Endothelial cell of coronary artery (primary cell): ENCODE data around the gene CCDC78. TPM values are rescaled to one million over a fixed set of nuclear protein-coding genes. Genes with fewer than 3 reads are reported as not detected.

ENCODE experiments used
- total RNA-seq: library from RNA; depleted of rRNA; stranded (reverse); fragments of >200 nt; gene quantifications from 2 replicates; pipeline ENCODE4 v1.2.3, GENCODE V29; 2014

Gene CCDC78
- 0.45 and 1.1 TPM in 2 replicates for total RNA-seq

GRCh38 chr16:726438-727290 is at the start of gene CCDC78, which contains the start of gene HAGHL:
Gene CCDC78 (minus strand): TSS chr16:726443. CDS start chr16:726367, 76 bp downstream.
Gene HAGHL (plus strand): TSS chr16:727106. CDS start chr16:727510, 404 bp downstream.

GRCh38 chr16:760545-761343 is 34.5 kb upstream of the CCDC78 start, which contains the start of gene MSLN:
Gene MSLN (plus strand): TSS chr16:760734. CDS start chr16:762681, 1,947 bp downstream.

GRCh38 chr16:740764-741505 is 14.7 kb upstream of the CCDC78 start, which contains the start of gene CIAO3:
Gene CIAO3 (minus strand): TSS chr16:740997. CDS start chr16:740985, 12 bp downstream.

GRCh38 chr16:720990-721764 is 5.1 kb downstream of the CCDC78 start, which contains the start of gene ANTKMT:
Gene ANTKMT (plus strand): TSS chr16:721146. CDS start chr16:721275, 129 bp downstream.

GRCh38 chr16:714558-715476 is 11.4 kb downstream of the CCDC78 start, which contains the start of gene METRN:
Gene METRN (plus strand): TSS chr16:715118. CDS start chr16:715290, 172 bp downstream.

GRCh38 chr16:705431-706188 is 20.6 kb downstream of the CCDC78 start, which contains the start of gene FBXL16:
Gene FBXL16 (minus strand): TSS chr16:705801. CDS start chr16:697405, 8,396 bp downstream.

GRCh38 chr16:684071-684794 is 42.0 kb downstream of the CCDC78 start, which contains the start of gene JMJD8:
Gene JMJD8 (minus strand): TSS chr16:684334. CDS start chr16:684319, 15 bp downstream.

GRCh38 chr16:679814-680624 is 46.2 kb downstream of the CCDC78 start, which contains the start of gene STUB1:
Gene STUB1 (plus strand): TSS chr16:680410. CDS start chr16:680526, 116 bp downstream.

GRCh38 chr16:674968-675883 is 51.0 kb downstream of the CCDC78 start, which contains the start of gene RHBDL1:
Gene RHBDL1 (plus strand): TSS chr16:675671. CDS start chr16:675791, 120 bp downstream.

Other genes with a start within 250 kb of the CCDC78 start
- 26.4 and 38.9 TPM in 2 replicates for gene CAPN15, start 198.7 kb downstream of the CCDC78 start, total RNA-seq
- gene PRR35, start 166.0 kb downstream of the CCDC78 start, total RNA-seq: not detected in 2 replicates
- gene NHLRC4, start 159.4 kb downstream of the CCDC78 start, total RNA-seq: 1.0 and 1.3 TPM in 2 replicates
- gene PIGQ, start 156.5 kb downstream of the CCDC78 start, total RNA-seq: 24.4 and 28.9 TPM in 2 replicates
- 9.3 and 10.2 TPM in 2 replicates for gene RAB40C, start 136.4 kb downstream of the CCDC78 start, total RNA-seq
- 0.09 and 0.19 TPM in 2 replicates for gene WFIKKN1, start 95.5 kb downstream of the CCDC78 start, total RNA-seq
- gene METTL26, start 90.1 kb downstream of the CCDC78 start, total RNA-seq: 69.7 and 76.9 TPM in 2 replicates
- 16.2 and 19.2 TPM in 2 replicates for gene MCRIP2, start 84.6 kb downstream of the CCDC78 start, total RNA-seq
- gene WDR90, start 77.1 kb downstream of the CCDC78 start, total RNA-seq: 10.2 and 12.1 TPM in 2 replicates
- gene RHOT2, start 58.3 kb downstream of the CCDC78 start, total RNA-seq: 29.7 and 37.8 TPM in 2 replicates
- gene RHBDL1, start 50.8 kb downstream of the CCDC78 start, total RNA-seq: 0.36 and 0.47 TPM in 2 replicates
- 160 and 181 TPM in 2 replicates for gene STUB1, start 46.0 kb downstream of the CCDC78 start, total RNA-seq
- 24.8 and 29.7 TPM in 2 replicates for gene JMJD8, start 42.1 kb downstream of the CCDC78 start, total RNA-seq
- gene WDR24, start 36.0 kb downstream of the CCDC78 start, total RNA-seq: 2.9 and 4.3 TPM in 2 replicates
- gene FBXL16, start 20.6 kb downstream of the CCDC78 start, total RNA-seq: under 0.01 and 0.18 TPM in 2 replicates
- 42.5 and 56.3 TPM in 2 replicates for gene METRN, start 11.3 kb downstream of the CCDC78 start, total RNA-seq
- 22.8 and 26.4 TPM in 2 replicates for gene ANTKMT, start 5.3 kb downstream of the CCDC78 start, total RNA-seq
- gene HAGHL, start 663 bp upstream of the CCDC78 start, total RNA-seq: 7.9 and 11.6 TPM in 2 replicates
- 25.8 and 30.8 TPM in 2 replicates for gene CIAO3, start 14.6 kb upstream of the CCDC78 start, total RNA-seq
- gene MSLN, start 34.3 kb upstream of the CCDC78 start, total RNA-seq: not detected in 2 replicates
- 27.3 and 32.4 TPM in 2 replicates for gene RPUSD1, start 61.9 kb upstream of the CCDC78 start, total RNA-seq
- gene CHTF18, start 62.2 kb upstream of the CCDC78 start, total RNA-seq: 9.9 and 17.9 TPM in 2 replicates
- gene GNG13, start 74.3 kb upstream of the CCDC78 start, total RNA-seq: not detected in 2 replicates
- 7.8 and 9.1 TPM in 2 replicates for gene LMF1, start 244.5 kb upstream of the CCDC78 start, total RNA-seq